Astrocyte of the spinal cord (primary cell): ENCODE measurements around the gene CDKN2B.

Experiments
- DNase-seq: peaks from one replicate; pipeline ENCODE4 v3.0.0; 2011; ENCODE audit warnings: low read depth, low spot score
- H3K4me3 ChIP-seq: 2 replicates; pipeline ENCODE4 v1.5.1; 2011; ENCODE audit warnings: low read depth, mild to moderate bottlenecking, low read length, moderate library complexity
- CTCF ChIP-seq: IDR thresholded peaks from 2 replicates; pipeline ENCODE4 v1.5.1; 2012; ENCODE audit warnings: low read depth, mild to moderate bottlenecking, low read length, inconsistent platforms
- in situ Hi-C: cut with HindIII; loops from 2 replicates; pipeline ENCODE4 v1.10.0; 2017; ENCODE audit warnings: low sequenced_read_pairs

CDKN2B gene

GRCh38 chr9:22029231-22029630 is 20.1 kb upstream of the CDKN2B start:
- DNase-seq = no peak
- in situ Hi-C loops = no loop called here
- TF ChIP-seq CTCF = no peak
- H3K4me3 ChIP-seq = no peak overlapping the region

- DNase-seq = no peak
- in situ Hi-C loops = no loop called here
- no peak for TF ChIP-seq CTCF
- H3K4me3 ChIP-seq = no peak overlapping the region
Observed at GRCh38 chr9:22028394-22028793, 19.3 kb upstream of the CDKN2B start.

GRCh38 chr9:22026696-22027095 is 17.6 kb upstream of the CDKN2B start:
- no peak for DNase-seq
- H3K4me3 ChIP-seq = no peak overlapping the region
- no peak for TF ChIP-seq CTCF
- in situ Hi-C loops = no loop called here

- in situ Hi-C loops = no loop called here
- no peak for DNase-seq
Observed at GRCh38 chr9:22022396-22022795, 13.3 kb upstream of the CDKN2B start.

GRCh38 chr9:22010866-22011625 is 1.9 kb upstream of the CDKN2B start:
- no peak for TF ChIP-seq CTCF
- peak; percentile 55 for DNase-seq
- in situ Hi-C loops = no loop called here
- H3K4me3 ChIP-seq = no peak overlapping the region

More at GRCh38 chr9:22022396-22022795, 13.3 kb upstream of the CDKN2B start:
- no peak overlapping the region for H3K4me3 ChIP-seq
- TF ChIP-seq CTCF = no peak

GRCh38 chr9:22009506-22009867 is 382 bp upstream of the CDKN2B start:
- in situ Hi-C loops = loop anchor here (10.0 kb wide), 1 partner anchor 195 kb away; no protein-coding TSS in a partner anchor
- H3K4me3 ChIP-seq = peak overlapping the region; percentile 10
- no peak for TF ChIP-seq CTCF
- no peak for DNase-seq
